Activated CD4-positive, alpha-beta T cell treated with anti-CD3 and anti-CD28 coated beads, Interleukin-10, Interleukin-2, amounts not matched to agents 100 ng/mL and 50 ng/mL, durations not matched to agents 16 hours and 8 hours (primary cell): ENCODE data around the gene AKAP5.
A peak's percentile ranks its signal among the peaks of the same experiment; 100 is the strongest.

ENCODE experiments used
- DNase-seq: peaks from one replicate; pipeline ENCODE4 v3.0.0-alpha.2; 2020

AKAP5 gene

GRCh38 chr14:64463195-64463594, 2.1 kb upstream of the AKAP5 start:
- no peak for DNase-seq

GRCh38 chr14:64463873-64464272, 1.4 kb upstream of the AKAP5 start:
- no peak for DNase-seq

- no peak for DNase-seq
These were observed 648 bp upstream of the AKAP5 start for GRCh38 chr14:64464651-64465050.

- DNase-seq: no peak
These were observed 694 bp downstream of the AKAP5 start for GRCh38 chr14:64465831-64466554.

GRCh38 chr14:64467101-64467500, 1.8 kb downstream of the AKAP5 start:
- no peak for DNase-seq

GRCh38 chr14:64467566-64467965, 2.3 kb downstream of the AKAP5 start:
- peak; percentile 34 for DNase-seq

GRCh38 chr14:64468451-64468850, 3.2 kb downstream of the AKAP5 start:
- DNase-seq: no peak

- peak; percentile 26 for DNase-seq
These were observed 8.7 kb downstream of the AKAP5 start for GRCh38 chr14:64474041-64474440.

- DNase-seq: no peak
These were observed 9.4 kb downstream of the AKAP5 start for GRCh38 chr14:64474698-64475097.

- no peak for DNase-seq
These were observed 10.4 kb downstream of the AKAP5 start for GRCh38 chr14:64475585-64476273.

GRCh38 chr14:64476438-64476837, 11.1 kb downstream of the AKAP5 start:
- DNase-seq: no peak

- DNase-seq: no peak
These were observed 13.4 kb downstream of the AKAP5 start for GRCh38 chr14:64478634-64479250.

GRCh38 chr14:64488590-64489099, 23.3 kb downstream of the AKAP5 start:
- no peak for DNase-seq

- DNase-seq: no peak
These were observed 26.3 kb downstream of the AKAP5 start for GRCh38 chr14:64491637-64492036.

- DNase-seq: no peak
These were observed 28.2 kb downstream of the AKAP5 start for GRCh38 chr14:64493455-64493854.

- no peak for DNase-seq
These were observed 30.0 kb downstream of the AKAP5 start for GRCh38 chr14:64495252-64495651.

GRCh38 chr14:64496764-64497163, 31.5 kb downstream of the AKAP5 start:
- DNase-seq: no peak

GRCh38 chr14:64500088-64500487, 34.8 kb downstream of the AKAP5 start:
- DNase-seq: no peak

- DNase-seq: peak; percentile 32
These were observed 36.3 kb downstream of the AKAP5 start for GRCh38 chr14:64501411-64502171.

GRCh38 chr14:64502456-64502855, 37.2 kb downstream of the AKAP5 start:
- peak; percentile 31 for DNase-seq

- peak; percentile 34 for DNase-seq
These were observed 37.7 kb downstream of the AKAP5 start for GRCh38 chr14:64502887-64503433.

GRCh38 chr14:64503434-64504309, 38.4 kb downstream of the AKAP5 start, which contains the start of gene ZBTB25:
Gene ZBTB25 (minus strand): TSS chr14:64503838. CDS start chr14:64490533, 13,305 bp downstream.
- peak; percentile 97 for DNase-seq
